Endothelial cell of umbilical vein (primary cell): ENCODE data around the gene LCN6. TPM values are rescaled to one million over a fixed set of nuclear protein-coding genes. Genes with fewer than 3 reads are reported as not detected.

Source experiments
- BruUV-seq: library from RNA; stranded (reverse); fragments of 400-500 nt; replicated peaks from 2 replicates; lab custom pipeline; 2021; lab: Mats Ljungman, UMichigan
- CTCF ChIA-PET: fragments of 300-600, 350-600 bp; sonication (Branson Sonifier 250); formaldehyde crosslinking; loops from one replicate; lab custom pipeline; 2021; ENCODE audit warnings: antibody characterized with exemption, inconsistent platforms; lab: Charles Lee
- POLR2A ChIA-PET: fragments of 300-600, 350-600 bp; sonication (Branson Sonifier 250); formaldehyde crosslinking; loops from one replicate; lab custom pipeline; 2021; ENCODE audit warnings: antibody characterized with exemption, inconsistent platforms; lab: Charles Lee
- DNase-seq: peaks from one replicate; pipeline ENCODE4 v3.0.0-alpha.2; 2011; ENCODE audit warnings: low read depth, low spot score
- FAIRE-seq: peaks from 2 replicates; lab custom pipeline; 2011; peaks lifted over from hg19 to GRCh38; lab: Jason Lieb, UNC
- H2AFZ ChIP-seq: 2 replicates; pipeline ENCODE4 v1.6.0; 2012; ENCODE audit warnings: low read depth, low read length, control low read depth, inconsistent platforms
- H3K27ac ChIP-seq: 2 replicates; pipeline ENCODE4 v1.5.1; 2011; ENCODE audit warnings: low read depth, mild to moderate bottlenecking, control low read depth, low read length, moderate library complexity; ENCODE audit not compliant: insufficient read depth
- H3K27me3 ChIP-seq, 2 experiments: 2 replicates each; pipeline versions ENCODE4 v1.6.0 to v1.6.1; 2011; ENCODE audit warnings: low read length in 2 of 2, mixed read lengths in 1 of 2; ENCODE audit not compliant: control insufficient read depth in 2 of 2, insufficient read depth in 2 of 2
- H3K36me3 ChIP-seq, 2 experiments: 2 replicates in 1 of 2; 3 replicates in 1 of 2; pipeline ENCODE4 v1.5.1; 2011; ENCODE audit warnings: low read length in 2 of 2, mild to moderate bottlenecking in 1 of 2, moderate library complexity in 1 of 2; ENCODE audit not compliant: control insufficient read depth in 2 of 2, insufficient read depth in 2 of 2; ENCODE audit errors: extremely low read depth in 1 of 2
- H3K4me1 ChIP-seq: 3 replicates; pipeline ENCODE4 v1.5.1; 2011; ENCODE audit warnings: mild to moderate bottlenecking, low read length; ENCODE audit not compliant: control insufficient read depth, insufficient read depth; ENCODE audit errors: extremely low read depth
- H3K4me2 ChIP-seq: 2 replicates; pipeline ENCODE4 v1.6.1; 2011; ENCODE audit warnings: low read length, control low read depth, mixed read lengths; ENCODE audit not compliant: insufficient read depth
- H3K4me3 ChIP-seq, 3 experiments: fragments of 200-600 bp in 1 of 3; sonication (generic), shearing (Covaris generic) in 1 of 3; replicated peaks in 1 of 3; 2 replicates each; pipeline ENCODE4 v1.5.1; 2011 to 2016; ENCODE audit warnings: control low read depth in 3 of 3, low read length in 3 of 3, mild to moderate bottlenecking in 2 of 3, inconsistent platforms in 1 of 3, low read depth in 1 of 3, moderate library complexity in 1 of 3; ENCODE audit not compliant: insufficient read depth in 1 of 3
- H3K79me2 ChIP-seq: 2 replicates; pipeline ENCODE4 v1.6.0; 2012; ENCODE audit warnings: low read length, inconsistent platforms; ENCODE audit not compliant: control insufficient read depth, insufficient read depth
- H3K9ac ChIP-seq: replicated peaks from 2 replicates; pipeline ENCODE3; 2011; ENCODE audit warnings: low read length, control low read depth; ENCODE audit not compliant: insufficient read depth; ENCODE audit errors: extremely low read depth
- H3K9me1 ChIP-seq: replicated peaks from 3 replicates; pipeline ENCODE4 v1.6.0; 2011; ENCODE audit warnings: mild to moderate bottlenecking, low read length; ENCODE audit not compliant: control insufficient read depth, insufficient read depth; ENCODE audit errors: extremely low read depth
- H3K9me3 ChIP-seq: replicated peaks from 2 replicates; pipeline ENCODE4 v1.5.1; 2012; ENCODE audit warnings: low read length, inconsistent platforms; ENCODE audit not compliant: control insufficient read depth, insufficient read depth
- H4K20me1 ChIP-seq: replicated peaks from 2 replicates; pipeline ENCODE3; 2011; ENCODE audit warnings: mild to moderate bottlenecking, low read length; ENCODE audit not compliant: control insufficient read depth, insufficient read depth; ENCODE audit errors: extremely low read depth
- EZH2 ChIP-seq: IDR thresholded peaks from 2 replicates; pipeline ENCODE4 v1.6.1; 2012; ENCODE audit warnings: borderline replicate concordance, low read depth, mild to moderate bottlenecking, moderate library complexity, low read length, inconsistent platforms; ENCODE audit not compliant: severe bottlenecking
- FOS ChIP-seq: IDR thresholded peaks from 2 replicates; pipeline ENCODE4 v1.6.1; 2011; ENCODE audit warnings: mild to moderate bottlenecking, low read length, moderate library complexity, borderline replicate concordance; ENCODE audit not compliant: insufficient read depth
- GATA2 ChIP-seq: IDR thresholded peaks from 2 replicates; pipeline ENCODE4 v1.7.0; 2011; ENCODE audit warnings: low read depth, mild to moderate bottlenecking, moderate library complexity, mixed read lengths, low read length; ENCODE audit not compliant: insufficient read length, insufficient read depth
- JUN ChIP-seq: IDR thresholded peaks from 2 replicates; pipeline ENCODE4 v1.6.1; 2011; ENCODE audit warnings: borderline replicate concordance, low read depth; ENCODE audit not compliant: insufficient read length, insufficient read depth
- MYC ChIP-seq: IDR thresholded peaks from one replicate; pipeline ENCODE4 v1.6.1; 2011; ENCODE audit warnings: mild to moderate bottlenecking, low read depth, low read length
- POLR2A ChIP-seq: IDR thresholded peaks from 2 replicates; pipeline ENCODE4 v1.6.1; 2012; ENCODE audit warnings: low read depth, mild to moderate bottlenecking, control low read depth, low read length
- POLR2AphosphoS5 ChIP-seq: IDR thresholded peaks from 2 replicates; pipeline ENCODE4 v1.6.1; 2012; ENCODE audit warnings: low read depth, mild to moderate bottlenecking, control low read depth, low read length, moderate library complexity; ENCODE audit not compliant: insufficient read depth
- dilution Hi-C: fragments of 300-500 bp; cut with MboI; formaldehyde crosslinking; loops from one replicate; pipeline ENCODE4 v1.15.0; 2019; ENCODE audit warnings: low sequenced_read_pairs; ENCODE audit not compliant: extremely low pct_ligation_motif_present
- intact Hi-C: fragments of 100-400 bp; cut with micrococcal nuclease; formaldehyde crosslinking; loops from one replicate; pipeline ENCODE4 v1.10.0; 2022
- polyA plus RNA-seq, 4 experiments: library from polyadenylated mRNA; depleted of rRNA in 3 of 4; stranded (reverse) in 3 of 4; unstranded in 1 of 4; fragments of >200 nt; gene quantifications; 2 replicates each; pipeline versions ENCODE4 v1.2.1 to v1.2.3, GENCODE V29; 2011 to 2012; ENCODE audit warnings: missing spikeins in 1 of 4
- total RNA-seq: library from RNA; stranded (reverse); gene quantifications from 2 replicates; pipeline ENCODE4 v1.2.3, GENCODE V29; 2021
- TF ChIP-seq, protein P1 (sequence below), 2 donors: IDR thresholded peaks; 1 replicate in 1 of 2; 2 replicates in 1 of 2; pipeline ENCODE4 v1.5.1; 2011; ENCODE audit warnings: low read length in 2 of 2, mild to moderate bottlenecking in 2 of 2, moderate library complexity in 2 of 2, control low read depth in 1 of 2, inconsistent platforms in 1 of 2, low read depth in 1 of 2; ENCODE audit not compliant: insufficient read depth in 1 of 2; ENCODE audit errors: extremely low read depth in 1 of 2
- TF ChIP-seq, protein P2 (sequence below): IDR thresholded peaks from 2 replicates; pipeline ENCODE4 v1.6.1; 2011; ENCODE audit not compliant: insufficient read depth, insufficient read length

Gene LCN6
- total and polyA plus RNA-seq, 2 donors (not counting 3 experiments of a cell fraction or from before 2014, with no cell fraction given), result 0.17 TPM; not detected in 1

DNA sequence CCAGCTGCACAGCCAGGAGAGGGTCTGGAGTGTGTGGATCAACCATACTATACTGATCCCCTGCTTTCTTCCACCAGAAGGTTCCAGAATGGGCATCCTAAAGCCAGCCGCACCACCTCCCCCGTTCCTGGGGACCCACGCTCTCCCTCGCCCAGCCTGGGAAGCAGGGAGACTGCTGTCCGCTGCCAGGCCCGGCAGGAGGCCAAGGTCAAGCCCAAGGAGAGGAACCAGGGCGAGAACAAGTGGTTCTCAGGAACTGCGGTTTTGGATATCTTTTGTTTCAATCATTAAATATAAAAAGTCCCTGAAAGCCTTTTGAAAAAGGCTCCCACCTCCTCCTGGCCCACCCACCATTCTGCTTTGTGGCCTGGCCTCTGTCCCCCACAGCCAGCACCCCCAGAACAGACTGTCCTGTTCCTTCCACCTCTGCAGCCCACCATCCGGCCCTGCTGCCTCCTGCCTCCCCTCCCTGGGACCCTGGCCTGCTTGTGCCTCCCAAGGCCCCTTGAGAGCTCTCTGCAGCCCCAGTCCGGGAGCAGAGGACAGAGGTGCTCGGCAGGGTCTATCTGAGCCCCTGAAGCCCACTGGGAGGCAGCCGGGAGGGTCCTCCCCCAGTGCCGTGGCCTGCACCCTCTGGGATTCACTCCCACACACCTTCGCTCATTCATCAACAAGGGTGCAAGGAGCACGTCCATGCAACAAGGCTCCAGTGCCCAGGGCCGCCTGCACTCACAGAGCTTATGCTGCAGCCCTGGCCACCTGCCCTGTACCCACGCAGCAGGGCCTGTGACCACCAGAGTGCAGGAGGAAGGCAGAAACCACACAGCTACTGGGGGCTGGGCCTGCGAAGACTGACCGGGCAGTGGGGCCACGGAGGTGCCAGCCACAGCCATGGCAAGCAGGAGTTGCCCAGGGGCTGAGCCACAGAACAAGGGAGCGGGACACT lies 614 bp upstream of the LCN6 start:
- Histone ChIP-seq H3K36me3 (no peaks in the 10 kb centered on the region), H4K20me1 (no peaks in the 10 kb centered on the region), H3K4me2 (no peak overlapping the region), H3K27ac (no peak overlapping the region), H3K9ac (no peak overlapping the region), H3K4me3 (no peak overlapping the region), H3K9me3 (no peaks in the 10 kb centered on the region), H3K9me1 (no peaks in the 10 kb centered on the region), H3K79me2 (no peaks in the 10 kb centered on the region), H3K27me3 (peaks cover 3 to 5% of the 10 kb centered on the region in 2 experiments), H3K4me1 (no peaks in the 10 kb centered on the region), H2AFZ (no peak overlapping the region)
- no peak for DNase-seq
- POLR2A ChIA-PET, result no interaction called here
- intact Hi-C loops, result no loop called here
- CTCF ChIA-PET, result interaction anchor here (2.3 kb wide), 1 partner anchor 11 kb away, joined by 7 read pairs; no protein-coding TSS in a partner anchor
- dilution Hi-C loops, result no loop called here
- no peak for FAIRE-seq
- BruUV-seq, result no TSS peak
- no peak for TF ChIP-seq JUN
- TF ChIP-seq, protein P1, sequence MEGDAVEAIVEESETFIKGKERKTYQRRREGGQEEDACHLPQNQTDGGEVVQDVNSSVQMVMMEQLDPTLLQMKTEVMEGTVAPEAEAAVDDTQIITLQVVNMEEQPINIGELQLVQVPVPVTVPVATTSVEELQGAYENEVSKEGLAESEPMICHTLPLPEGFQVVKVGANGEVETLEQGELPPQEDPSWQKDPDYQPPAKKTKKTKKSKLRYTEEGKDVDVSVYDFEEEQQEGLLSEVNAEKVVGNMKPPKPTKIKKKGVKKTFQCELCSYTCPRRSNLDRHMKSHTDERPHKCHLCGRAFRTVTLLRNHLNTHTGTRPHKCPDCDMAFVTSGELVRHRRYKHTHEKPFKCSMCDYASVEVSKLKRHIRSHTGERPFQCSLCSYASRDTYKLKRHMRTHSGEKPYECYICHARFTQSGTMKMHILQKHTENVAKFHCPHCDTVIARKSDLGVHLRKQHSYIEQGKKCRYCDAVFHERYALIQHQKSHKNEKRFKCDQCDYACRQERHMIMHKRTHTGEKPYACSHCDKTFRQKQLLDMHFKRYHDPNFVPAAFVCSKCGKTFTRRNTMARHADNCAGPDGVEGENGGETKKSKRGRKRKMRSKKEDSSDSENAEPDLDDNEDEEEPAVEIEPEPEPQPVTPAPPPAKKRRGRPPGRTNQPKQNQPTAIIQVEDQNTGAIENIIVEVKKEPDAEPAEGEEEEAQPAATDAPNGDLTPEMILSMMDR (IDR thresholded peaks at IDR 0.05; ENCODE audit: extremely low read depth in 1 of 2, insufficient read depth in 1 of 2, low read depth in 1 of 2, low read length in 2 of 2), result no peak
- TF ChIP-seq FOS, result no peak
- TF ChIP-seq POLR2AphosphoS5, result no peak
- no peak for TF ChIP-seq POLR2A
- TF ChIP-seq, protein P2, sequence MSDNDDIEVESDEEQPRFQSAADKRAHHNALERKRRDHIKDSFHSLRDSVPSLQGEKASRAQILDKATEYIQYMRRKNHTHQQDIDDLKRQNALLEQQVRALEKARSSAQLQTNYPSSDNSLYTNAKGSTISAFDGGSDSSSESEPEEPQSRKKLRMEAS, result no peak
- TF ChIP-seq MYC, result no peak
- no peak for TF ChIP-seq GATA2
- no peak for TF ChIP-seq EZH2
